HuH-7.5 (cell line): ENCODE measurements around the gene ADGRV1.
"Not testable (repeated sequence)": the region's sequence is repeated elsewhere in the genome, so short reads cannot be mapped to it uniquely, and the experiment has no call there.

Experiments
- DNase-seq: peaks from one replicate; pipeline ENCODE4 v3.0.0; 2011; ENCODE audit warnings: low spot score

Gene ADGRV1

GRCh38 chr5:90645024-90645610 lies 86.5 kb downstream of the ADGRV1 start:
- DNase-seq: no peak

- DNase-seq: no peak
These were observed 92.2 kb downstream of the ADGRV1 start for GRCh38 chr5:90650767-90651166.

- no peak for DNase-seq
These were observed 95.6 kb downstream of the ADGRV1 start for GRCh38 chr5:90654215-90654614.

GRCh38 chr5:90655423-90655822 lies 96.8 kb downstream of the ADGRV1 start:
- DNase-seq: no peak

GRCh38 chr5:90657030-90657429 lies 98.4 kb downstream of the ADGRV1 start:
- no peak for DNase-seq

GRCh38 chr5:90657788-90658187 lies 99.2 kb downstream of the ADGRV1 start:
- no peak for DNase-seq

- DNase-seq: no peak
These were observed 100.0 kb downstream of the ADGRV1 start for GRCh38 chr5:90658620-90659019.

GRCh38 chr5:90668079-90668565 lies 109.5 kb downstream of the ADGRV1 start:
- not testable (repeated sequence) for DNase-seq

GRCh38 chr5:90675222-90675621 lies 116.6 kb downstream of the ADGRV1 start:
- no peak for DNase-seq

- DNase-seq: no peak
These were observed 122.4 kb downstream of the ADGRV1 start for GRCh38 chr5:90680921-90681563.

- no peak for DNase-seq
These were observed 123.7 kb downstream of the ADGRV1 start for GRCh38 chr5:90682278-90682677.

GRCh38 chr5:90685425-90686022 lies 126.9 kb downstream of the ADGRV1 start:
- no peak for DNase-seq

- not testable (repeated sequence) for DNase-seq
These were observed 127.8 kb downstream of the ADGRV1 start for GRCh38 chr5:90686363-90686762.

GRCh38 chr5:90687458-90687857 lies 128.9 kb downstream of the ADGRV1 start:
- DNase-seq: not testable (repeated sequence)

- no peak for DNase-seq
These were observed 130.5 kb downstream of the ADGRV1 start for GRCh38 chr5:90689064-90689463.

GRCh38 chr5:90690307-90690706 lies 131.7 kb downstream of the ADGRV1 start:
- no peak for DNase-seq

- DNase-seq: no peak
These were observed 132.9 kb downstream of the ADGRV1 start for GRCh38 chr5:90691533-90691932.

GRCh38 chr5:90696153-90696552 lies 137.6 kb downstream of the ADGRV1 start:
- DNase-seq: no peak

GRCh38 chr5:90700299-90700698 lies 141.7 kb downstream of the ADGRV1 start:
- no peak for DNase-seq

GRCh38 chr5:90703932-90704331 lies 145.3 kb downstream of the ADGRV1 start:
- DNase-seq: no peak

GRCh38 chr5:90707698-90708097 lies 149.1 kb downstream of the ADGRV1 start:
- no peak for DNase-seq

- DNase-seq: peak; percentile 22
These were observed 150.9 kb downstream of the ADGRV1 start for GRCh38 chr5:90709323-90710155.

- DNase-seq: no peak
These were observed 159.8 kb downstream of the ADGRV1 start for GRCh38 chr5:90718387-90718786.
